GM13977 (cell line): Measurements from ENCODE around the gene ANKS3.

Experiments
- DNase-seq: peaks from one replicate; pipeline ENCODE4 v3.0.0; 2012; ENCODE audit warnings: low spot score
- CTCF ChIP-seq: IDR thresholded peaks from 2 replicates; pipeline ENCODE4 v1.5.1; 2012; ENCODE audit warnings: mild to moderate bottlenecking, control low read depth; ENCODE audit not compliant: insufficient read depth; ENCODE audit errors: extremely low read depth, missing control alignments
- in situ Hi-C: fragments of 300-500 bp; cut with MboI; formaldehyde crosslinking; loops from one replicate; pipeline ENCODE4 v1.12.0; 2022; ENCODE audit warnings: low sequenced_read_pairs, low pct_unique_long_range_greater_than_20kb, mixed read lengths, inconsistent platforms; ENCODE audit not compliant: unreplicated experiment

The ANKS3 gene

GRCh38 chr16:4733211-4733742 lies 794 bp downstream of the ANKS3 start:
- in situ Hi-C loops: loop anchor here (25.0 kb wide), 1 partner anchor 329 kb away; the partner anchor contains the start of genes ALG1 and C16orf89
- no peak for TF ChIP-seq CTCF
- no peak for DNase-seq

GRCh38 chr16:4729876-4730275 lies 4.2 kb downstream of the ANKS3 start:
- TF ChIP-seq CTCF: no peak
- in situ Hi-C loops: loop anchor here (25.0 kb wide), 1 partner anchor 332 kb away; the partner anchor contains the start of genes ALG1 and C16orf89
- DNase-seq: no peak

GRCh38 chr16:4728676-4729075 lies 5.4 kb downstream of the ANKS3 start:
- in situ Hi-C loops: loop anchor here (25.0 kb wide), 1 partner anchor 334 kb away; the partner anchor contains the start of genes ALG1 and C16orf89

GRCh38 chr16:4726616-4727015 lies 7.5 kb downstream of the ANKS3 start:
- in situ Hi-C loops: loop anchor here (25.0 kb wide), 1 partner anchor 336 kb away; the partner anchor contains the start of genes ALG1 and C16orf89
- DNase-seq: no peak
- no peak for TF ChIP-seq CTCF

More at GRCh38 chr16:4728676-4729075, 5.4 kb downstream of the ANKS3 start:
- DNase-seq: no peak
- no peak for TF ChIP-seq CTCF

GRCh38 chr16:4724661-4725270 lies 9.3 kb downstream of the ANKS3 start:
- DNase-seq: no peak
- in situ Hi-C loops: loop anchor here (25.0 kb wide), 1 partner anchor 338 kb away; the partner anchor contains the start of genes ALG1 and C16orf89
- no peak for TF ChIP-seq CTCF

- TF ChIP-seq CTCF: no peak
- in situ Hi-C loops: no loop called here
- no peak for DNase-seq
Measured at GRCh38 chr16:4723071-4723767, 10.9 kb downstream of the ANKS3 start.
